ENCODE measurements around the gene CALCR.
"Not testable (repeated sequence)": the region's sequence is repeated elsewhere in the genome, so short reads cannot be mapped to it uniquely, and the experiment has no call there.

The CALCR gene

GRCh38 chr7:93574646-93575554, at the start of gene CALCR:
TSS of gene CALCR (minus strand) at chr7:93574724. CDS start at chr7:93486981, 87,743 bp downstream.
- no peak for DNase-seq

- no peak for DNase-seq
These were observed 49.3 kb upstream of the CALCR start for GRCh38 chr7:93623816-93624215.

- no peak for DNase-seq
These were observed 47.8 kb upstream of the CALCR start for GRCh38 chr7:93622036-93623033.

GRCh38 chr7:93620864-93621263, 46.3 kb upstream of the CALCR start:
- no peak for DNase-seq

- no peak for DNase-seq
These were observed 45.5 kb upstream of the CALCR start for GRCh38 chr7:93620057-93620456.

GRCh38 chr7:93601363-93601762, 26.8 kb upstream of the CALCR start:
- no peak for DNase-seq

- DNase-seq = no peak
These were observed 19.7 kb upstream of the CALCR start for GRCh38 chr7:93594250-93594649.

GRCh38 chr7:93592588-93593266, 18.2 kb upstream of the CALCR start:
- DNase-seq = no peak

GRCh38 chr7:93591224-93592050, 16.9 kb upstream of the CALCR start:
- not testable (repeated sequence) for DNase-seq

GRCh38 chr7:93586479-93586865, 11.9 kb upstream of the CALCR start:
- not testable (repeated sequence) for DNase-seq

- DNase-seq = not testable (repeated sequence)
These were observed 11.4 kb upstream of the CALCR start for GRCh38 chr7:93585694-93586478.

- no peak for DNase-seq
These were observed 4.9 kb upstream of the CALCR start for GRCh38 chr7:93579431-93579830.

GRCh38 chr7:93578762-93579161, 4.2 kb upstream of the CALCR start:
- no peak for DNase-seq

- no peak for DNase-seq
These were observed 1.3 kb upstream of the CALCR start for GRCh38 chr7:93575555-93576399.

GRCh38 chr7:93574269-93574645, 267 bp downstream of the CALCR start:
- DNase-seq = no peak

- no peak for DNase-seq
These were observed 5.3 kb downstream of the CALCR start for GRCh38 chr7:93569189-93569588.

- no peak for DNase-seq
These were observed 7.6 kb downstream of the CALCR start for GRCh38 chr7:93566876-93567275.

GRCh38 chr7:93563584-93563983, 10.9 kb downstream of the CALCR start:
- peak in 2 of 3 donors; percentile 35 to 38 for DNase-seq

- peak in 2 of 3 donors; percentile 23 to 50 for DNase-seq
These were observed 11.6 kb downstream of the CALCR start for GRCh38 chr7:93562936-93563335.

- no peak for DNase-seq
These were observed 12.4 kb downstream of the CALCR start for GRCh38 chr7:93562106-93562505.
